Measurements from ENCODE around the gene KCNQ1. TPM values are rescaled to one million over a fixed set of nuclear protein-coding genes. Genes with fewer than 3 reads are reported as not detected.

KCNQ1 gene
- total RNA-seq, 1 donor from 2014 or later: 8.5 TPM

DNA sequence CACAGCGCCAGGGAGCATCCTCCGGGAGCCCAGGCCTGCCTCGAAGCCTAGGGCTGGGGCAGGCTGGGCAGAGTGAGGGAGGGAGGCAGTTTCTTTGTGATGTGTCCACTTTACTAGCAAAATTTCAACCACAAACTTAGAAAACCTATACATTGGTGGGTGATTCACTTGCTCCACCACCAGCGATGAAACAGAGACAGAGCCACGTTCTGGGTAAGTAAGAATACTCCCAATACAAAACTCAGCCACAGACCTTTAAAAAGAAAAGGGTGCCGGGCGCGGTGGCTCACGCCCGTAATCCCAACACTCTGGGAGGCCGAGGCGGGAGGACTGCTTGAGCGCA lies 418.4 kb downstream of the KCNQ1 start:
- Mint-ChIP-seq H3K27ac (no peak overlapping the region), H3K9me3 (no peaks in the 10 kb centered on the region), H3K27me3 (ENCODE audit: low read depth) (peaks cover 65% of the 10 kb centered on the region), H3K4me3 (peak overlapping the region; percentile 24), H3K4me1 (peaks cover 6% of the 10 kb centered on the region), H3K36me3 (no peaks in the 10 kb centered on the region)
- no peak for TF ChIP-seq CTCF (IDR thresholded peaks at IDR 0.05; ENCODE audit: unreplicated experiment)
- DNase-seq (ENCODE audit: low spot score in 2 of 2, unreplicated experiment in 2 of 2): no peak

DNA sequence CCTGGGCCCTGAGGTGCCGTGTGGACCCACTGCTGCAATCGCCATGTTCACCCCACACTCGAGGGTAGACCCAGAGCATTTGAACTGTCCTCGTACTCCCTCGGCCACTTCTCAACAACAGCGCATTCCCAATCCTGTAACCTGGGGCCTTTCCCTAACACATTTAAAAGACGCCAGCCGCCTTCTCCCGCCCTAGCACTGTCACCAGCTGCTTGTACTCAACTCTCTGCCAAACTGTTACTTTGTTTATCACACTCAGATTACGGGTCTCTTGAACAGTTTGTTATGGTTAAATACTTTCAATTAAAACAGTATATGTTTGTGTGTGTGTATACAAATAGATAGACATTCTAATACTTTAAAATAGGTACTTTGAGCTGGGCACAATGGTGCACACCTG lies 420.1 kb downstream of the KCNQ1 start:
- Mint-ChIP-seq H3K27me3 (ENCODE audit: low read depth) (peaks cover 72% of the 10 kb centered on the region), H3K9me3 (no peaks in the 10 kb centered on the region), H3K36me3 (no peaks in the 10 kb centered on the region), H3K27ac (no peak overlapping the region), H3K4me3 (no peak overlapping the region), H3K4me1 (peaks cover 14% of the 10 kb centered on the region)
- no peak for TF ChIP-seq CTCF (IDR thresholded peaks at IDR 0.05; ENCODE audit: unreplicated experiment)
- DNase-seq (ENCODE audit: low spot score in 2 of 2, unreplicated experiment in 2 of 2): no peak

DNA sequence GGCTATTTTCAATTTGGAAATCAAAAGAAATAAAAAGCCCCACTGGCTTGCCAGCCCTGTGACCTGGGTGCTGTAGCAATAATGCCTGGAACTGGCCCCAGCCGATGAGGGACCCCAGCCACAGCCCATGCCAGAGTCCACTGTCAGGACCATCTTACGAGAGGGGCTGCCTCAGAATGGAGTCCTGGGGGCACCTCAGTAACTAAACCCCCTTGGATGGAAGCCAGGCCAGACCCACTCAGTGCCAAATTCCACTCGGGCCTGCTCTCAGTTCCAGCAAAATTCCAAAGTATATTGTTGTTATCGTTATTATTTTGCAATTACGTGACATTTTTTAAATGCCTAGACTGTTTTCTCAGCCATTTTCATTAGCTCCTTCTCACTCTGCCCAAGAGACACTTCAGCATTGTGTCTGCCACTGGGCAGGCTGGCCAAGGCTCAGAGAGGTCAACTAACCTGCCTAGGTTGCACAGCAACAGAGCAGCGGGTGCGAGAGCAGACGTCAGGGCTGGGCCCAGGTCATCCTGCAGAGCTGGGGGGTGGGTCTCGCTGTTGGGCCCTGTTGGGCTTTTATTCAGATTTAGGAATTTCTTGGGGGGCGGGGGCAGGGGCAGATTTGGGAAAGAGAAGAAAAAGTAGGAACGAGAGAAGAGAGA lies 421.2 kb downstream of the KCNQ1 start:
- H3K27me3 Mint-ChIP-seq (ENCODE audit: low read depth): peaks cover 72% of the 10 kb centered on the region
- H3K4me3 Mint-ChIP-seq: no peak overlapping the region
- DNase-seq (ENCODE audit: low spot score in 2 of 2, unreplicated experiment in 2 of 2): no peak
- H3K9me3 Mint-ChIP-seq: no peaks in the 10 kb centered on the region
- H3K36me3 Mint-ChIP-seq: no peaks in the 10 kb centered on the region
- TF ChIP-seq CTCF (IDR thresholded peaks at IDR 0.05; ENCODE audit: unreplicated experiment): no peak
- peaks cover 17% of the 10 kb centered on the region for H3K4me1 Mint-ChIP-seq
- no peak overlapping the region for H3K27ac Mint-ChIP-seq

GRCh38 chr11:2867142-2867541 lies 422.3 kb downstream of the KCNQ1 start:
- no peaks in the 10 kb centered on the region for H3K36me3 Mint-ChIP-seq
- no peaks in the 10 kb centered on the region for H3K9me3 Mint-ChIP-seq
- no peak for DNase-seq (ENCODE audit: low spot score in 2 of 2, unreplicated experiment in 2 of 2)
- no peak overlapping the region for H3K4me3 Mint-ChIP-seq
- no peak overlapping the region for H3K27ac Mint-ChIP-seq
- H3K27me3 Mint-ChIP-seq (ENCODE audit: low read depth): peaks cover 74% of the 10 kb centered on the region
- no peak for TF ChIP-seq CTCF (IDR thresholded peaks at IDR 0.05; ENCODE audit: unreplicated experiment)
- peaks cover 28% of the 10 kb centered on the region for H3K4me1 Mint-ChIP-seq

DNA sequence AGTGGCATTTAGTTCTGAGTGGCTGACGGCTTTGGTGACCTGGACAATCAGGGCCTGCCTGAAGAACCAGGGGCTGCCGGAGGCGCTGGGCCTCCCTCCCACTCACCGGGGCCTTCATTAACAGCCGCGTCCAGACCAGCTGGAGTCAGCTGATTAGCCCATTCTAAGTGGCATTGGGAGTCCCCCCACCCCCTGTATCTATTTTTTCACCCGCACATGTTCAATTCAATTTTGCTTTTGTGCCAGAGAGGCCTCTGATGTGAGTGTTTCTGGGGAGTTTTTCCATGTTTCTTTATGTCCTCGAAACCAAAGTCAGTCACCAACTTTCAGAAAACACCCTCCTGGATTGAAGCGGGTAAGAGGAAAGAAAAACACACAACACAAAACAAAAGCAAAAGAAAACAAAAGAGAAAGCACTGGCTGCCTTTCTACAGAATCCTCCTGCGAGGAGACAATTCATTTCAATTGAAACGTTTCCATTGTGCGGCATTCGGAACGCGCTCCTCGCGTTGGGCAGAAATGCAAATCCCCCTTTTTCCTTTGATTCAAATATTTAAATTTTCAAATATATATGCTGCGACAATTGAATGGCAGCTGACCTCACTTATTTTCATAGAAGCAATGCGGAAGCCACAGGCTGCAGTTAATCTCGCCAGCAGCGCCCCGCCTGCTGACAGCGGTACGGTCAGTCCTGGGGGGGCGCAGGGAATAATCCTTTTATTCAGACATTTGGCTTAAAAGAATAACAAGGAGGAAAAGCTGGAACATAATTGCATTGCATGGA lies 423.1 kb downstream of the KCNQ1 start:
- Mint-ChIP-seq H3K36me3 (no peaks in the 10 kb centered on the region), H3K9me3 (no peaks in the 10 kb centered on the region), H3K4me1 (peaks cover 28% of the 10 kb centered on the region), H3K4me3 (peak overlapping the region; percentile 26), H3K27me3 (ENCODE audit: low read depth) (peaks cover 73% of the 10 kb centered on the region), H3K27ac (no peak overlapping the region)
- DNase-seq (ENCODE audit: low spot score in 2 of 2, unreplicated experiment in 2 of 2): no peak
- TF ChIP-seq CTCF (IDR thresholded peaks at IDR 0.05; ENCODE audit: unreplicated experiment): no peak
